IMR-90 (cell line): ENCODE results near the gene HGF. TPM values are rescaled to one million over a fixed set of nuclear protein-coding genes. Genes with fewer than 3 reads are reported as not detected.

Experiments
- ATAC-seq: fragments of 200-7000 bp; cut with Tn5 transposase; 2 replicates; pipeline ENCODE4 v1.9.1; 2020; ENCODE audit warnings: low read depth, mild to moderate bottlenecking, moderate library complexity
- BruUV-seq: library from RNA; stranded (reverse); fragments of 400-500 nt; replicated peaks from 2 replicates; lab custom pipeline; 2021; lab: Mats Ljungman, UMichigan
- CTCF ChIA-PET: fragments of 300-600 bp; formaldehyde crosslinking; extraction: SDS; loops from one replicate; lab custom pipeline; 2021; ENCODE audit warnings: antibody characterized with exemption; lab: Yijun Ruan, JAX
- POLR2A ChIA-PET: fragments of 300-600 bp; sonication (Branson Sonifier 250); formaldehyde crosslinking; loops from one replicate; lab custom pipeline; 2022; ENCODE audit warnings: antibody characterized with exemption; ENCODE audit not compliant: unreplicated experiment; lab: Charles Lee
- DNase-seq: peaks from one replicate; pipeline ENCODE4 v3.0.0; 2013
- H2AFZ ChIP-seq: replicated peaks from 2 replicates; pipeline ENCODE3; 2013; ENCODE audit warnings: low read length, mild to moderate bottlenecking; ENCODE audit not compliant: poor library complexity
- H2AK5ac ChIP-seq: 2 replicates; pipeline ENCODE4 v1.6.1; 2013; ENCODE audit warnings: low read depth, low read length, inconsistent platforms
- H2AK9ac ChIP-seq: replicated peaks from 2 replicates; pipeline ENCODE3; 2013; ENCODE audit warnings: mild to moderate bottlenecking, low read depth, low read length, moderate library complexity; ENCODE audit not compliant: poor library complexity
- H2BK120ac ChIP-seq: 2 replicates; pipeline ENCODE4 v1.6.1; 2013; ENCODE audit warnings: low read depth, low read length, inconsistent platforms
- H2BK15ac ChIP-seq: 3 replicates; pipeline ENCODE4 v1.6.1; 2013; ENCODE audit warnings: low read depth, low read length, inconsistent platforms
- H2BK20ac ChIP-seq: 2 replicates; pipeline ENCODE4 v1.6.1; 2013; ENCODE audit warnings: low read depth, mild to moderate bottlenecking, inconsistent platforms, low read length, moderate library complexity
- H2BK5ac ChIP-seq: 2 replicates; pipeline ENCODE4 v1.6.1; 2013; ENCODE audit warnings: mild to moderate bottlenecking, low read depth, low read length, inconsistent platforms; ENCODE audit not compliant: poor library complexity, severe bottlenecking
- H3K14ac ChIP-seq: replicated peaks from 2 replicates; pipeline ENCODE4 v1.6.1; 2013; ENCODE audit warnings: low read depth, low read length, inconsistent platforms
- H3K18ac ChIP-seq: 2 replicates; pipeline ENCODE4 v1.6.1; 2013; ENCODE audit warnings: low read depth, low read length, control low read depth
- H3K23ac ChIP-seq: 2 replicates; pipeline ENCODE4 v1.6.1; 2013; ENCODE audit warnings: low read depth, low read length, inconsistent platforms
- H3K27ac ChIP-seq: 2 replicates; pipeline ENCODE4 v1.5.1; 2013; ENCODE audit warnings: mild to moderate bottlenecking, control low read depth, low read length; ENCODE audit not compliant: insufficient read depth
- H3K27me3 ChIP-seq: 2 replicates; pipeline ENCODE4 v1.6.1; 2013; ENCODE audit warnings: low read length; ENCODE audit not compliant: control insufficient read depth, insufficient read depth
- H3K36me3 ChIP-seq: 2 replicates; pipeline ENCODE4 v1.6.1; 2013; ENCODE audit warnings: low read length, mixed read lengths; ENCODE audit not compliant: control insufficient read depth, insufficient read depth
- H3K4ac ChIP-seq: 2 replicates; pipeline ENCODE4 v1.6.1; 2013; ENCODE audit warnings: low read depth, low read length, inconsistent platforms
- H3K4me1 ChIP-seq: 2 replicates; pipeline ENCODE4 v1.6.1; 2013; ENCODE audit warnings: low read length, mixed read lengths; ENCODE audit not compliant: control insufficient read depth, insufficient read depth
- H3K4me2 ChIP-seq: 2 replicates; pipeline ENCODE4 v1.6.1; 2013; ENCODE audit warnings: low read depth, mild to moderate bottlenecking, control low read depth, low read length, moderate library complexity
- H3K4me3 ChIP-seq: 2 replicates; pipeline ENCODE4 v1.5.1; 2013; ENCODE audit warnings: low read depth, mild to moderate bottlenecking, control low read depth, low read length, moderate library complexity; ENCODE audit not compliant: insufficient read depth
- H3K56ac ChIP-seq: 2 replicates; pipeline ENCODE4 v1.6.1; 2013; ENCODE audit warnings: low read length, inconsistent platforms; ENCODE audit not compliant: insufficient read depth; ENCODE audit errors: extremely low read depth
- H3K79me1 ChIP-seq, 2 experiments: 2 replicates each; pipeline ENCODE4 v1.6.1; 2013; ENCODE audit warnings: low read length in 2 of 2, inconsistent platforms in 1 of 2, low read depth in 1 of 2
- H3K9ac ChIP-seq: 2 replicates; pipeline ENCODE4 v1.6.1; 2013; ENCODE audit warnings: low read depth, low read length, control low read depth
- H3K9me1 ChIP-seq: 2 replicates; pipeline ENCODE4 v1.6.1; 2013; ENCODE audit warnings: low read length, inconsistent platforms; ENCODE audit not compliant: insufficient read depth
- H3K9me3 ChIP-seq: 2 replicates; pipeline ENCODE4 v1.6.1; 2013; ENCODE audit warnings: low read length; ENCODE audit not compliant: control insufficient read depth, insufficient read depth
- H4K20me1 ChIP-seq: 2 replicates; pipeline ENCODE4 v1.6.1; 2013; ENCODE audit warnings: low read length, inconsistent platforms; ENCODE audit not compliant: insufficient read depth
- H4K5ac ChIP-seq: 2 replicates; pipeline ENCODE4 v1.6.1; 2013; ENCODE audit warnings: mild to moderate bottlenecking, low read depth, low read length, control low read depth
- H4K8ac ChIP-seq, 2 experiments: 2 replicates each; pipeline ENCODE4 v1.6.1; 2013; ENCODE audit warnings: low read depth in 2 of 2, low read length in 2 of 2, control low read depth in 1 of 2, inconsistent platforms in 1 of 2
- H4K91ac ChIP-seq: 2 replicates; pipeline ENCODE4 v1.6.1; 2013; ENCODE audit warnings: low read depth, low read length, inconsistent platforms; ENCODE audit not compliant: insufficient read depth
- BHLHE40 ChIP-seq: fragments of 150-350 bp; IDR thresholded peaks from 2 replicates; pipeline ENCODE4 v1.6.1; 2016; ENCODE audit warnings: mild to moderate bottlenecking, low read depth, low read length
- CEBPB ChIP-seq: IDR thresholded peaks from 2 replicates; pipeline ENCODE4 v1.6.1; 2012; ENCODE audit warnings: low read depth, low read length, improper control_type of control experiment
- CHD1 ChIP-seq: IDR thresholded peaks from 2 replicates; pipeline ENCODE4 v1.6.1; 2012; ENCODE audit warnings: low read depth, low read length, improper control_type of control experiment
- FOS ChIP-seq: fragments of 150-350 bp; IDR thresholded peaks from 2 replicates; pipeline ENCODE4 v1.6.1; 2016; ENCODE audit warnings: low read depth, low read length
- MAFK ChIP-seq: IDR thresholded peaks from 2 replicates; pipeline ENCODE4 v1.6.1; 2012; ENCODE audit warnings: low read depth, low read length, improper control_type of control experiment
- MAZ ChIP-seq: IDR thresholded peaks from 2 replicates; pipeline ENCODE4 v1.6.1; 2012; ENCODE audit warnings: low read depth, mild to moderate bottlenecking, low read length, improper control_type of control experiment, moderate library complexity, borderline replicate concordance
- MXI1 ChIP-seq: IDR thresholded peaks from 2 replicates; pipeline ENCODE4 v1.6.1; 2012; ENCODE audit warnings: low read depth, mild to moderate bottlenecking, low read length, moderate library complexity, borderline replicate concordance
- NFE2L2 ChIP-seq: fragments of 150-350 bp; IDR thresholded peaks from 2 replicates; pipeline ENCODE4 v1.6.1; 2016; ENCODE audit warnings: low read depth, mild to moderate bottlenecking, low read length
- POLR2A ChIP-seq: IDR thresholded peaks from 2 replicates; pipeline ENCODE4 v1.6.1; 2012; ENCODE audit warnings: mild to moderate bottlenecking, low read depth, low read length
- RAD21 ChIP-seq: IDR thresholded peaks from 2 replicates; pipeline ENCODE4 v1.6.1; 2012; ENCODE audit warnings: low read length, improper control_type of control experiment
- RCOR1 ChIP-seq: IDR thresholded peaks from 2 replicates; pipeline ENCODE4 v1.6.1; 2012; ENCODE audit warnings: mild to moderate bottlenecking, low read length, improper control_type of control experiment; ENCODE audit not compliant: insufficient replicate concordance
- RFX5 ChIP-seq: IDR thresholded peaks from 2 replicates; pipeline ENCODE4 v1.8.0; 2012; ENCODE audit warnings: low read depth, mild to moderate bottlenecking, low read length, moderate library complexity
- SMC3 ChIP-seq: fragments of 150-350 bp; IDR thresholded peaks from 2 replicates; pipeline ENCODE4 v1.6.1; 2016; ENCODE audit warnings: low read depth, mild to moderate bottlenecking, antibody characterized with exemption, low read length, moderate library complexity
- WGBS, 2 experiments: methylation state at CpG; one replicate each; pipeline versions ENCODE4 v1.1.5 to v1.1.7; 2013; ENCODE audit warnings: missing lambda C conversion rate in 2 of 2; ENCODE audit not compliant: insufficient read length in 1 of 2; ENCODE audit errors: extremely low coverage in 2 of 2; 5-methylcytosine and 5-hydroxymethylcytosine counted together
- dilution Hi-C: fragments of 300-500 bp; cut with HindIII; formaldehyde crosslinking; loops from one replicate; pipeline ENCODE4 v1.14.3; 2018; ENCODE audit warnings: low sequenced_read_pairs; ENCODE audit not compliant: unreplicated experiment
- in situ Hi-C: fragments of 300-500 bp; cut with MboI; formaldehyde crosslinking; loops from 3 replicates; pipeline ENCODE4 v1.14.3; 2019; ENCODE audit warnings: low sequenced_read_pairs, inconsistent platforms, mixed read lengths
- intact Hi-C: fragments of 100-400 bp; cut with micrococcal nuclease; formaldehyde crosslinking; loops from 2 replicates; pipeline ENCODE4 v1.10.0; 2022
- polyA plus RNA-seq, 3 experiments: library from polyadenylated mRNA; depleted of rRNA; stranded (reverse); fragments of >200 nt; gene quantifications; 2 replicates each; pipeline ENCODE4 v1.2.3, GENCODE V29; 2012; ENCODE audit warnings: low replicate concordance in 1 of 3
- total RNA-seq: library from RNA; depleted of rRNA; stranded (reverse); fragments of >200 nt; gene quantifications from 2 replicates; pipeline ENCODE4 v1.2.3, GENCODE V29; 2012
- TF ChIP-seq, protein P1 (sequence below): fragments of 150-350 bp; IDR thresholded peaks from 2 replicates; pipeline ENCODE4 v1.6.1; 2017; ENCODE audit warnings: mild to moderate bottlenecking, antibody characterized with exemption, low read length, low read depth
- TF ChIP-seq, protein P2 (sequence below): fragments of 150-350 bp; IDR thresholded peaks from 2 replicates; pipeline ENCODE4 v1.6.1; 2016; ENCODE audit warnings: low read depth, mild to moderate bottlenecking, low read length, moderate library complexity, borderline replicate concordance
- TF ChIP-seq, protein P3 (sequence below): conservative IDR thresholded peaks from 2 replicates; pipeline ENCODE4 v1.5.1; 2012; ENCODE audit warnings: mild to moderate bottlenecking, low read depth, low read length, improper control_type of control experiment

The HGF gene
- total and polyA plus RNA-seq, 2 of the 4 experiments (the other 2 are of a cell fraction): 16.8 to 50.9 TPM

DNA sequence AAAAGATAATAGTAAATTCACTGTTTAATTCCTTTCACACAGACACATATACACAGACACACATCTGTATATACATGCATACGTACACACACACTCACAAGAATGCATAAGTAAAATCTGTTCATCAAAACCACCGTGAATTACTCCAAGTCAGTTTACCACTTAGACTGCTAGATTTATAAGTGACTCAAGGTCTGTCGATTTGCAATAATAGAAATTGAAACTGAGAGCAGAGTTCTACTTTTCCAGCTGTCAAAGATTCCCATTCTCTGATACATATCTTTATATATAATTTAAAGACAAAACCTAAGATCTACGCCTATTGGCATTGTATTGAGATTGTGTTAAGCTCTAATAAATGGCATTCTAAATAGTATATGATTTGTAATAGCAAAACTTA lies 9.9 kb upstream of the HGF start:
- ChIA-PET POLR2A (no interaction called here), CTCF (interaction anchor here (0.7 to 1.0 kb wide), 2 partner anchors 10 to 482 kb away, joined by 3 read pairs; no protein-coding TSS in a partner anchor)
- WGBS, 2 experiments: no CpG with 5 or more reads among the region's 4 CpGs
- Histone ChIP-seq H3K9me1 (no peaks in the 10 kb centered on the region), H2AFZ (no peak overlapping the region), H3K79me1 (no peaks in the 10 kb centered on the region), H3K14ac (no peak overlapping the region), H4K5ac (no peak overlapping the region), H3K36me3 (no peaks in the 10 kb centered on the region), H2BK20ac (no peak overlapping the region), H3K9ac (no peak overlapping the region), H2BK15ac (no peak overlapping the region), H2BK120ac (no peak overlapping the region), H2BK5ac (no peak overlapping the region), H3K4me1 (no peaks in the 10 kb centered on the region), H3K23ac (no peak overlapping the region), H3K27me3 (no peaks in the 10 kb centered on the region), H4K8ac (no peak overlapping the region), H3K9me3 (no peaks in the 10 kb centered on the region), H4K91ac (no peak overlapping the region), H3K4me2 (no peak overlapping the region), H3K27ac (no peak overlapping the region), H2AK9ac (no peak overlapping the region), H3K4me3 (no peak overlapping the region), H3K18ac (no peak overlapping the region), H2AK5ac (no peak overlapping the region), H3K4ac (no peak overlapping the region), H3K56ac (no peak overlapping the region), H4K20me1 (no peaks in the 10 kb centered on the region)
- DNase-seq: no peak
- in situ Hi-C loops (no loop called here), dilution Hi-C loops (no loop called here), intact Hi-C loops (no loop called here)
- BruUV-seq: no TSS peak
- no peak for ATAC-seq
- TF ChIP-seq SMC3: no peak
- no peak for TF ChIP-seq FOS
- TF ChIP-seq, protein P1, sequence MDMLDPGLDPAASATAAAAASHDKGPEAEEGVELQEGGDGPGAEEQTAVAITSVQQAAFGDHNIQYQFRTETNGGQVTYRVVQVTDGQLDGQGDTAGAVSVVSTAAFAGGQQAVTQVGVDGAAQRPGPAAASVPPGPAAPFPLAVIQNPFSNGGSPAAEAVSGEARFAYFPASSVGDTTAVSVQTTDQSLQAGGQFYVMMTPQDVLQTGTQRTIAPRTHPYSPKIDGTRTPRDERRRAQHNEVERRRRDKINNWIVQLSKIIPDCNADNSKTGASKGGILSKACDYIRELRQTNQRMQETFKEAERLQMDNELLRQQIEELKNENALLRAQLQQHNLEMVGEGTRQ: no peak
- TF ChIP-seq, protein P2, sequence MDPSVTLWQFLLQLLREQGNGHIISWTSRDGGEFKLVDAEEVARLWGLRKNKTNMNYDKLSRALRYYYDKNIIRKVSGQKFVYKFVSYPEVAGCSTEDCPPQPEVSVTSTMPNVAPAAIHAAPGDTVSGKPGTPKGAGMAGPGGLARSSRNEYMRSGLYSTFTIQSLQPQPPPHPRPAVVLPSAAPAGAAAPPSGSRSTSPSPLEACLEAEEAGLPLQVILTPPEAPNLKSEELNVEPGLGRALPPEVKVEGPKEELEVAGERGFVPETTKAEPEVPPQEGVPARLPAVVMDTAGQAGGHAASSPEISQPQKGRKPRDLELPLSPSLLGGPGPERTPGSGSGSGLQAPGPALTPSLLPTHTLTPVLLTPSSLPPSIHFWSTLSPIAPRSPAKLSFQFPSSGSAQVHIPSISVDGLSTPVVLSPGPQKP: no peak
- TF ChIP-seq MAZ: no peak
- no peak for TF ChIP-seq RAD21
- no peak for TF ChIP-seq CEBPB
- TF ChIP-seq RCOR1: no peak
- no peak for TF ChIP-seq BHLHE40
- no peak for TF ChIP-seq RFX5
- no peak for TF ChIP-seq NFE2L2
- no peak for TF ChIP-seq POLR2A
- TF ChIP-seq MXI1: no peak
- TF ChIP-seq MAFK: no peak
- TF ChIP-seq, protein P3, sequence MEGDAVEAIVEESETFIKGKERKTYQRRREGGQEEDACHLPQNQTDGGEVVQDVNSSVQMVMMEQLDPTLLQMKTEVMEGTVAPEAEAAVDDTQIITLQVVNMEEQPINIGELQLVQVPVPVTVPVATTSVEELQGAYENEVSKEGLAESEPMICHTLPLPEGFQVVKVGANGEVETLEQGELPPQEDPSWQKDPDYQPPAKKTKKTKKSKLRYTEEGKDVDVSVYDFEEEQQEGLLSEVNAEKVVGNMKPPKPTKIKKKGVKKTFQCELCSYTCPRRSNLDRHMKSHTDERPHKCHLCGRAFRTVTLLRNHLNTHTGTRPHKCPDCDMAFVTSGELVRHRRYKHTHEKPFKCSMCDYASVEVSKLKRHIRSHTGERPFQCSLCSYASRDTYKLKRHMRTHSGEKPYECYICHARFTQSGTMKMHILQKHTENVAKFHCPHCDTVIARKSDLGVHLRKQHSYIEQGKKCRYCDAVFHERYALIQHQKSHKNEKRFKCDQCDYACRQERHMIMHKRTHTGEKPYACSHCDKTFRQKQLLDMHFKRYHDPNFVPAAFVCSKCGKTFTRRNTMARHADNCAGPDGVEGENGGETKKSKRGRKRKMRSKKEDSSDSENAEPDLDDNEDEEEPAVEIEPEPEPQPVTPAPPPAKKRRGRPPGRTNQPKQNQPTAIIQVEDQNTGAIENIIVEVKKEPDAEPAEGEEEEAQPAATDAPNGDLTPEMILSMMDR: no peak
- no peak for TF ChIP-seq CHD1
